SU-DHL-6 (cell line): Measurements from ENCODE around the gene LARP1B.
A peak's percentile ranks its signal among the peaks of the same experiment; 100 is the strongest.
"Not testable (repeated sequence)": the region's sequence is repeated elsewhere in the genome, so short reads cannot be mapped to it uniquely, and the experiment has no call there.

Source experiments
- H2AFZ ChIP-seq: fragments of 200-600 bp; sonication (generic); 2 replicates; pipeline ENCODE4 v1.6.1; 2014; ENCODE audit warnings: low read depth, mild to moderate bottlenecking, moderate library complexity, mixed read lengths, antibody characterized with exemption, low read length; ENCODE audit not compliant: severe bottlenecking
- H3F3A ChIP-seq: fragments of 200-600 bp; shearing (Covaris generic); 2 replicates; pipeline ENCODE4 v1.6.0; 2016; ENCODE audit warnings: antibody characterized with exemption, mild to moderate bottlenecking; ENCODE audit not compliant: insufficient read depth
- H3K27ac ChIP-seq: fragments of 200-600 bp; sonication (generic); 2 replicates; pipeline ENCODE4 v1.5.1; 2016; ENCODE audit warnings: low read depth, mild to moderate bottlenecking, low read length, moderate library complexity, mixed read lengths
- H3K27me3 ChIP-seq: fragments of 200-600 bp; sonication (generic), shearing (Covaris generic); 2 replicates; pipeline ENCODE4 v1.6.0; 2014; ENCODE audit warnings: mild to moderate bottlenecking, low read length
- H3K36me3 ChIP-seq: fragments of 200-600 bp; sonication (generic); 2 replicates; pipeline ENCODE4 v1.6.1; 2014; ENCODE audit warnings: mild to moderate bottlenecking, low read length, mixed read lengths
- H3K4me2 ChIP-seq: fragments of 300-600, 200-600 bp; shearing (Covaris generic), sonication (generic); 2 replicates; pipeline ENCODE4 v1.6.0; 2014; ENCODE audit warnings: low read length, low read depth, mild to moderate bottlenecking; ENCODE audit not compliant: poor library complexity, severe bottlenecking
- H3K4me3 ChIP-seq: fragments of 200-600 bp; sonication (generic); 2 replicates; pipeline ENCODE4 v1.5.1; 2014; ENCODE audit warnings: antibody characterized with exemption, low read length, mild to moderate bottlenecking, mixed read lengths; ENCODE audit not compliant: insufficient read depth, poor library complexity, severe bottlenecking
- H3K79me2 ChIP-seq: fragments of 200-600 bp; sonication (generic); 2 replicates; pipeline ENCODE4 v1.6.1; 2014; ENCODE audit warnings: mild to moderate bottlenecking, low read length, moderate library complexity; ENCODE audit not compliant: insufficient read depth
- H3K9ac ChIP-seq: fragments of 200-600 bp; sonication (generic); 2 replicates; pipeline ENCODE4 v1.7.0; 2014; ENCODE audit warnings: mild to moderate bottlenecking, low read length
- H3K9me2 ChIP-seq: fragments of 200-600 bp; sonication (generic); replicated peaks from 2 replicates; pipeline ENCODE4 v1.6.1; 2014; ENCODE audit warnings: low read length; ENCODE audit not compliant: insufficient read depth
- H3K9me3 ChIP-seq: fragments of 200-600 bp; sonication (generic); 2 replicates; pipeline ENCODE4 v1.6.1; 2014; ENCODE audit warnings: low read length, mixed read lengths; ENCODE audit not compliant: insufficient read depth
- H4K20me1 ChIP-seq: fragments of 200-600 bp; sonication (generic); 2 replicates; pipeline ENCODE4 v1.6.1; 2014; ENCODE audit warnings: low read depth, mild to moderate bottlenecking, antibody characterized with exemption, low read length, moderate library complexity, mixed read lengths
- EZH2phosphoT487 ChIP-seq: fragments of 200-600 bp; sonication (generic), shearing (Covaris generic); conservative IDR thresholded peaks from 2 replicates; pipeline ENCODE4 v1.6.1; 2018; ENCODE audit warnings: mild to moderate bottlenecking, antibody characterized with exemption, low read length, moderate library complexity, mixed read lengths
- TF ChIP-seq, protein P1 (sequence below): fragments of 200-600 bp; sonication (generic); IDR thresholded peaks from one replicate; pipeline ENCODE4 v1.5.1; 2017; ENCODE audit warnings: antibody characterized with exemption, mild to moderate bottlenecking, low read length, moderate library complexity; ENCODE audit not compliant: insufficient read depth, poor library complexity, severe bottlenecking

Gene LARP1B

DNA sequence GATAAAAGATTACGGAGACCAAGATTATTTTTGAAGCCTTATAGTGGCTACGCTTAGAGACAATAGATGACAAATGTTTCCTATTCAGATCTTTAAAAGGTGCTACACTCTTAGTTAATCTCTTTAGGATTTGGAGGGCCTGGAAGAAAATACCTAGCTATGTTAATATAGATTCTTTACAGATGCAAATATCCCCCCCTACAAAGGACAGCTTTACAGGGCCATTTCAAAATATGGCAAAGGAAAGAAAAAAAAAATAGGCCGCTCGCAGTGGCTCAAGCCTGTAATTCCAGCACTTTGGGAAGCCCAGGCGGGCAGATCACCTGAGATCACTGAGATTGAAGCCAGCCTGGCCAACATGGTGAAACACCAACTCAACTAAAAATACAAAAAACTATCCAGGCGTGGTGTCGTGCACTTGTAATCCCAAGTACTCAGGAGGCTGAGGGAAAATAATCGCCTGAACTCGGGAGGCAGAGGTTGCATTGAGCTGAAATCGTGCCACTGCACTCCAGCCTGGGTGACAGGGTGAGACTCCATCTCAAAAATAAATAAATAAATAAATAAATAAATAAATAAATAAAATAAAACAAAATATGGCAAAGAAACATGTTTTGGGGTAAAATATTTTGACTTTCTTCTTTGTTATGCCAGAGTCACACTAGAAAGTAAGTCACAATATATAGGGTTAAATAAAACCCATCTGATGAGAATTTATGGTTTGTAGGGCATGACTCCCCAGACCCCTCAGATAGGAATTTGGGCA lies 5.5 kb upstream of the LARP1B start:
- H3K9ac ChIP-seq, H3K4me3 ChIP-seq, H3K4me2 ChIP-seq, H3K9me3 ChIP-seq, H3K79me2 ChIP-seq, H3K36me3 ChIP-seq, H2AFZ ChIP-seq, H3K9me2 ChIP-seq, H3K27me3 ChIP-seq, H4K20me1 ChIP-seq, H3F3A ChIP-seq, H3K27ac ChIP-seq: not testable (repeated sequence)

DNA sequence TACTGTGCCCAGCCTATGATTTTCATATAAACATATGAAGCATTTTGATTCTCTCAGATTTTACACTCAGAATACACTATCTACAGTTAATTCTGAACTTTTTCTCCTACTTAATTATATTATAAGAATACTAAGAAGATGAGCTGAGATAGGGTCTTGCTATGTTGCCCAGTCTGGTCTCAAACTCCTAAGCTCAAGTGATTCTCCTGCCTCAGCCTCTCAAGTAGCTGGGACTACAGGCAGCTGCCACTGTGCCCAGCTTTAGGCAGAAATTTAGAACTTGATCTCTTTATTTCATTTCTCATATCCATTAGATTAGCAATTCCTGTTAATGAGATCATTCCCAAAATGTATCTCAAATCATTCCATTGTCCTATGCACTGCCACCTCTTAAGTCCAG lies 4.7 kb upstream of the LARP1B start:
- Histone ChIP-seq H2AFZ (no peak overlapping the region), H3K27me3 (no peaks in the 10 kb centered on the region), H3K79me2 (no peaks in the 10 kb centered on the region), H3K9ac (no peak overlapping the region), H3K9me3 (no peaks in the 10 kb centered on the region), H3K4me2 (no peak overlapping the region), H4K20me1 (no peaks in the 10 kb centered on the region), H3F3A (0 out of 2 replicates have a peak, but pooled peaks cover 3% of the 10 kb centered on the region), H3K4me3 (no peak overlapping the region), H3K27ac (no peak overlapping the region), H3K9me2 (no peaks in the 10 kb centered on the region), H3K36me3 (no peaks in the 10 kb centered on the region)
- TF ChIP-seq, protein P1, sequence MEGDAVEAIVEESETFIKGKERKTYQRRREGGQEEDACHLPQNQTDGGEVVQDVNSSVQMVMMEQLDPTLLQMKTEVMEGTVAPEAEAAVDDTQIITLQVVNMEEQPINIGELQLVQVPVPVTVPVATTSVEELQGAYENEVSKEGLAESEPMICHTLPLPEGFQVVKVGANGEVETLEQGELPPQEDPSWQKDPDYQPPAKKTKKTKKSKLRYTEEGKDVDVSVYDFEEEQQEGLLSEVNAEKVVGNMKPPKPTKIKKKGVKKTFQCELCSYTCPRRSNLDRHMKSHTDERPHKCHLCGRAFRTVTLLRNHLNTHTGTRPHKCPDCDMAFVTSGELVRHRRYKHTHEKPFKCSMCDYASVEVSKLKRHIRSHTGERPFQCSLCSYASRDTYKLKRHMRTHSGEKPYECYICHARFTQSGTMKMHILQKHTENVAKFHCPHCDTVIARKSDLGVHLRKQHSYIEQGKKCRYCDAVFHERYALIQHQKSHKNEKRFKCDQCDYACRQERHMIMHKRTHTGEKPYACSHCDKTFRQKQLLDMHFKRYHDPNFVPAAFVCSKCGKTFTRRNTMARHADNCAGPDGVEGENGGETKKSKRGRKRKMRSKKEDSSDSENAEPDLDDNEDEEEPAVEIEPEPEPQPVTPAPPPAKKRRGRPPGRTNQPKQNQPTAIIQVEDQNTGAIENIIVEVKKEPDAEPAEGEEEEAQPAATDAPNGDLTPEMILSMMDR = no peak
- no peak for TF ChIP-seq EZH2phosphoT487

DNA sequence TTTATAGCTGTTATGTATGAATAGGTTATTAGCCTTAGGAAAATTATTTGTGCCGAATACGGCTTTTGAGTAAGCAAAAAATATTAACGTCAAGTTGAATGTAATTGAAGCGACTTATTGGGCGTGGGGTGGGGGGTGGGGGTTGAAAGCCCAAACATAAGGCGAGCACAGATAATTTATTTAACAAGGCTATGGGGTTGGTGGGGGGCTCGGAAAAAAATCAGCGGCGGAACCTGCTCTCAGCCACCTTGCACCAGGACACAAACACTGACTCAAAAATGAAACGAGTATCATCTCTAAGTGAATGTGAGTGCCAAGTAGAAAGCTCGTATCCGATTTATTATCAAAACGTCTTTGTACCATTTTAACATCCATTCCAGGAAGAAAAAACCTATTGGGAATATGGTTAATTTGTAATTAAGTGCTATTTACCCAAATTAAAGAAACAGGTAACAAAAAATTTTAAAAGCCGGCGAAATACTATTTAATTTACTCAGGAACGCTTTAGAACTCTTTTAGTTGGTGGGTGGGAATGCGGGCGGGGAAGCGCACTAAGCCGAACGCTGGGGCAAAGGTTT lies 902 bp upstream of the LARP1B start:
- Histone ChIP-seq H3K4me3 (peak overlapping the region; percentile 64), H3K79me2 (peaks cover 15% of the 10 kb centered on the region; the same call in 1 of the 2 replicates), H3K36me3 (no peaks in the 10 kb centered on the region), H3K9me2 (no peaks in the 10 kb centered on the region), H2AFZ (peak overlapping the region; percentile 84), H3K4me2 (peak overlapping the region; percentile 76), H4K20me1 (no peaks in the 10 kb centered on the region), H3K27me3 (no peaks in the 10 kb centered on the region), H3K27ac (peak overlapping the region; percentile 81), H3K9me3 (no peaks in the 10 kb centered on the region), H3K9ac (peak overlapping the region; percentile 70), H3F3A (0 out of 2 replicates have a peak, but pooled peaks cover 3% of the 10 kb centered on the region)
- TF ChIP-seq, protein P1 = no peak
- no peak for TF ChIP-seq EZH2phosphoT487
